SK-N-SH (cell line): Measurements from ENCODE around the gene ACTR2.

Experiments used
- EP300 ChIP-seq, 2 experiments: IDR thresholded peaks; 2 replicates each; pipeline versions ENCODE4 v1.4.0 to v1.6.1; 2012; ENCODE audit warnings: borderline replicate concordance in 1 of 2, low read depth in 1 of 2, low read length in 1 of 2
- EZH2phosphoT487 ChIP-seq: fragments of 200-600 bp; sonication (generic); IDR thresholded peaks from 2 replicates; pipeline ENCODE4 v1.6.1; 2017; ENCODE audit warnings: low read depth, mixed run types, mild to moderate bottlenecking, antibody characterized with exemption, moderate library complexity, borderline replicate concordance
- GABPA ChIP-seq: IDR thresholded peaks from 2 replicates; pipeline ENCODE4 v1.4.0; 2012; ENCODE audit warnings: low read depth, mild to moderate bottlenecking
- GATA2 ChIP-seq: sonication (generic); formaldehyde crosslinking; IDR thresholded peaks from 2 replicates; pipeline ENCODE4 v1.5.0; 2020; ENCODE audit warnings: mild to moderate bottlenecking, missing genetic modification reagents
- JUND ChIP-seq: IDR thresholded peaks from 2 replicates; pipeline ENCODE4 v1.4.0; 2012
- POLR2AphosphoS5 ChIP-seq: IDR thresholded peaks from 2 replicates; pipeline ENCODE4 v1.6.1; 2012; ENCODE audit warnings: low read depth, low read length
- SIN3A ChIP-seq: IDR thresholded peaks from 2 replicates; pipeline ENCODE4 v1.6.1; 2012; ENCODE audit warnings: low read depth, mild to moderate bottlenecking, low read length, moderate library complexity, borderline replicate concordance
- SMC3 ChIP-seq: IDR thresholded peaks from 2 replicates; pipeline ENCODE4 v1.6.1; 2012; ENCODE audit warnings: low read depth, low read length, improper control_type of control experiment
- TF ChIP-seq, protein P1 (sequence below): fragments of 200-600 bp; sonication (generic); IDR thresholded peaks from 2 replicates; pipeline ENCODE4 v1.6.1; 2017; ENCODE audit warnings: antibody characterized with exemption, mild to moderate bottlenecking, moderate library complexity
- TF ChIP-seq, protein P2 (sequence below): IDR thresholded peaks from 2 replicates; pipeline ENCODE4 v1.6.1; 2012; ENCODE audit warnings: mild to moderate bottlenecking, low read depth, low read length, moderate library complexity
- TF ChIP-seq, protein P3 (sequence below): fragments of 150-350 bp; IDR thresholded peaks from 2 replicates; pipeline ENCODE4 v1.6.1; 2016; ENCODE audit warnings: mild to moderate bottlenecking, low read depth, low read length
- TF ChIP-seq, protein P4 (sequence below): IDR thresholded peaks from 2 replicates; pipeline ENCODE4 v1.4.0; 2012; ENCODE audit warnings: low read depth

DNA sequence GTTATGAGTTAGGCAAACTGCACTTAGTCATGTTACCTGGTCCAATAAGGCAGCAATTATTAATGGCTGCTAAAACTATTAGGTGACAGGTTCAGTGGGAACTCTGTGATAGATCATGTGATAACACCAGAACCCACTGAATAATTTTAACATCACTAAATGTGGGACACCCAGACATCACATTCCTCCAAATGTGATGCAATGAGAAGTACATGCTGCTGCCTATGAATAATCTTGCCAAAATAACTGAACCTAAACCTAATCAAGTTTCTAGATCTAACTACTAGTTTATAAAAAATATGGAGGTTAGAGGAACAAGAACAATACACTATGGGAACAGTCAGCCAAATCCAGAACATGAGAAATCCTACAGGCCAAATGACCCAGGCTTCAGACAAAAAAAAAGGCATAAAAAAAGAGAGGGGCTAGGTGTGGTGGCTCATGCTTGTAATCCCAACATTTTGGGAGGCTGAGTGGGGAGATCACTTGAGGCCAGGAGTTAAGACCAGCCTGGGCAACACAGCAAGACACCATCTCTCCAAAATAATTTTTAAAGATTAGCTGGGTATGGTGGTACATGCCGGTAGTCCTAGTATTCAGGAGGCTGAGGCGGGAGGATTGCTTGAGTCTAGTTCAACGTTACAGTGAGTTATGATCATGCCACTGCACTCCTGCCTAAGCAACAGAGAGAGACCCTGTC is 7.0 kb upstream of the ACTR2 start:
- TF ChIP-seq, protein P1, sequence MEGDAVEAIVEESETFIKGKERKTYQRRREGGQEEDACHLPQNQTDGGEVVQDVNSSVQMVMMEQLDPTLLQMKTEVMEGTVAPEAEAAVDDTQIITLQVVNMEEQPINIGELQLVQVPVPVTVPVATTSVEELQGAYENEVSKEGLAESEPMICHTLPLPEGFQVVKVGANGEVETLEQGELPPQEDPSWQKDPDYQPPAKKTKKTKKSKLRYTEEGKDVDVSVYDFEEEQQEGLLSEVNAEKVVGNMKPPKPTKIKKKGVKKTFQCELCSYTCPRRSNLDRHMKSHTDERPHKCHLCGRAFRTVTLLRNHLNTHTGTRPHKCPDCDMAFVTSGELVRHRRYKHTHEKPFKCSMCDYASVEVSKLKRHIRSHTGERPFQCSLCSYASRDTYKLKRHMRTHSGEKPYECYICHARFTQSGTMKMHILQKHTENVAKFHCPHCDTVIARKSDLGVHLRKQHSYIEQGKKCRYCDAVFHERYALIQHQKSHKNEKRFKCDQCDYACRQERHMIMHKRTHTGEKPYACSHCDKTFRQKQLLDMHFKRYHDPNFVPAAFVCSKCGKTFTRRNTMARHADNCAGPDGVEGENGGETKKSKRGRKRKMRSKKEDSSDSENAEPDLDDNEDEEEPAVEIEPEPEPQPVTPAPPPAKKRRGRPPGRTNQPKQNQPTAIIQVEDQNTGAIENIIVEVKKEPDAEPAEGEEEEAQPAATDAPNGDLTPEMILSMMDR = no peak
- TF ChIP-seq GATA2 (no peak), EP300 (IDR thresholded peaks at IDR 0.05; ENCODE audit: borderline replicate concordance in 1 of 2, low read depth in 1 of 2, low read length in 1 of 2) (no peak), POLR2AphosphoS5 (no peak), EZH2phosphoT487 (no peak), SMC3 (no peak), JUND (no peak), SIN3A (no peak), GABPA (no peak)
- TF ChIP-seq, protein P2, sequence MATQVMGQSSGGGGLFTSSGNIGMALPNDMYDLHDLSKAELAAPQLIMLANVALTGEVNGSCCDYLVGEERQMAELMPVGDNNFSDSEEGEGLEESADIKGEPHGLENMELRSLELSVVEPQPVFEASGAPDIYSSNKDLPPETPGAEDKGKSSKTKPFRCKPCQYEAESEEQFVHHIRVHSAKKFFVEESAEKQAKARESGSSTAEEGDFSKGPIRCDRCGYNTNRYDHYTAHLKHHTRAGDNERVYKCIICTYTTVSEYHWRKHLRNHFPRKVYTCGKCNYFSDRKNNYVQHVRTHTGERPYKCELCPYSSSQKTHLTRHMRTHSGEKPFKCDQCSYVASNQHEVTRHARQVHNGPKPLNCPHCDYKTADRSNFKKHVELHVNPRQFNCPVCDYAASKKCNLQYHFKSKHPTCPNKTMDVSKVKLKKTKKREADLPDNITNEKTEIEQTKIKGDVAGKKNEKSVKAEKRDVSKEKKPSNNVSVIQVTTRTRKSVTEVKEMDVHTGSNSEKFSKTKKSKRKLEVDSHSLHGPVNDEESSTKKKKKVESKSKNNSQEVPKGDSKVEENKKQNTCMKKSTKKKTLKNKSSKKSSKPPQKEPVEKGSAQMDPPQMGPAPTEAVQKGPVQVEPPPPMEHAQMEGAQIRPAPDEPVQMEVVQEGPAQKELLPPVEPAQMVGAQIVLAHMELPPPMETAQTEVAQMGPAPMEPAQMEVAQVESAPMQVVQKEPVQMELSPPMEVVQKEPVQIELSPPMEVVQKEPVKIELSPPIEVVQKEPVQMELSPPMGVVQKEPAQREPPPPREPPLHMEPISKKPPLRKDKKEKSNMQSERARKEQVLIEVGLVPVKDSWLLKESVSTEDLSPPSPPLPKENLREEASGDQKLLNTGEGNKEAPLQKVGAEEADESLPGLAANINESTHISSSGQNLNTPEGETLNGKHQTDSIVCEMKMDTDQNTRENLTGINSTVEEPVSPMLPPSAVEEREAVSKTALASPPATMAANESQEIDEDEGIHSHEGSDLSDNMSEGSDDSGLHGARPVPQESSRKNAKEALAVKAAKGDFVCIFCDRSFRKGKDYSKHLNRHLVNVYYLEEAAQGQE = no peak
- TF ChIP-seq, protein P3, sequence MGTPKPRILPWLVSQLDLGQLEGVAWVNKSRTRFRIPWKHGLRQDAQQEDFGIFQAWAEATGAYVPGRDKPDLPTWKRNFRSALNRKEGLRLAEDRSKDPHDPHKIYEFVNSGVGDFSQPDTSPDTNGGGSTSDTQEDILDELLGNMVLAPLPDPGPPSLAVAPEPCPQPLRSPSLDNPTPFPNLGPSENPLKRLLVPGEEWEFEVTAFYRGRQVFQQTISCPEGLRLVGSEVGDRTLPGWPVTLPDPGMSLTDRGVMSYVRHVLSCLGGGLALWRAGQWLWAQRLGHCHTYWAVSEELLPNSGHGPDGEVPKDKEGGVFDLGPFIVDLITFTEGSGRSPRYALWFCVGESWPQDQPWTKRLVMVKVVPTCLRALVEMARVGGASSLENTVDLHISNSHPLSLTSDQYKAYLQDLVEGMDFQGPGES = no peak
- TF ChIP-seq, protein P4, sequence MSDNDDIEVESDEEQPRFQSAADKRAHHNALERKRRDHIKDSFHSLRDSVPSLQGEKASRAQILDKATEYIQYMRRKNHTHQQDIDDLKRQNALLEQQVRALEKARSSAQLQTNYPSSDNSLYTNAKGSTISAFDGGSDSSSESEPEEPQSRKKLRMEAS = no peak
